SK-N-SH treated with all-trans-retinoic acid at 6 μM for 48 hours (cell line): ENCODE results near the gene MIAT.

Experiments
- ATAC-seq: fragments of 200-7000 bp; cut with Tn5 transposase; 3 replicates; pipeline ENCODE4 v1.9.1; 2020; ENCODE audit warnings: mild to moderate bottlenecking, moderate library complexity
- CREB5 ChIP-seq: fragments of 250-450 bp; sonication (Bioruptor Pico); IDR thresholded peaks from 2 replicates; pipeline ENCODE4 v1.5.1; 2020; ENCODE audit warnings: low read depth, mild to moderate bottlenecking, moderate library complexity
- GLIS3 ChIP-seq: fragments of 250-450 bp; sonication (Bioruptor Pico); IDR thresholded peaks from 2 replicates; pipeline ENCODE4 v1.5.0; 2020; ENCODE audit warnings: mild to moderate bottlenecking, moderate library complexity
- ISL1 ChIP-seq: fragments of 250-450 bp; sonication (Bioruptor Pico); IDR thresholded peaks from 2 replicates; pipeline ENCODE4 v2.1.2; 2022; ENCODE audit warnings: mild to moderate bottlenecking, moderate library complexity
- OSR1 ChIP-seq: fragments of 250-450 bp; sonication (Bioruptor Pico); IDR thresholded peaks from 2 replicates; pipeline ENCODE4 v1.8.0; 2022; ENCODE audit warnings: moderate library complexity, mild to moderate bottlenecking, inconsistent platforms
- PPARA ChIP-seq: fragments of 250-450 bp; sonication (Bioruptor Pico); IDR thresholded peaks from 2 replicates; pipeline ENCODE4 v1.5.0; 2020; ENCODE audit warnings: mild to moderate bottlenecking, borderline replicate concordance
- ZC3H10 ChIP-seq: fragments of 250-450 bp; sonication (Bioruptor Pico); IDR thresholded peaks from 2 replicates; pipeline ENCODE4 v1.5.1; 2021; ENCODE audit warnings: mild to moderate bottlenecking, moderate library complexity
- ZFP3 ChIP-seq: fragments of 250-450 bp; sonication (Bioruptor Pico); IDR thresholded peaks from 2 replicates; pipeline ENCODE4 v1.5.0; 2020; ENCODE audit warnings: mild to moderate bottlenecking, moderate library complexity
- ZFP30 ChIP-seq: fragments of 450-650 bp; formaldehyde crosslinking; IDR thresholded peaks from 2 replicates; pipeline ENCODE4 v1.5.0; 2022; ENCODE audit warnings: mild to moderate bottlenecking, moderate library complexity
- ZNF565 ChIP-seq: fragments of 450-650 bp; formaldehyde crosslinking; conservative IDR thresholded peaks from 2 replicates; pipeline ENCODE4 v1.5.0; 2020; ENCODE audit warnings: low read depth, mild to moderate bottlenecking, moderate library complexity
- ZNF70 ChIP-seq: fragments of 450-650 bp; formaldehyde crosslinking; IDR thresholded peaks from 2 replicates; pipeline ENCODE4 v1.5.0; 2020; ENCODE audit warnings: mild to moderate bottlenecking, moderate library complexity
- ZNF8 ChIP-seq: fragments of 450-650 bp; formaldehyde crosslinking; IDR thresholded peaks from 2 replicates; pipeline ENCODE4 v1.5.0; 2020; ENCODE audit warnings: mild to moderate bottlenecking, moderate library complexity
- TF ChIP-seq, protein P1 (sequence below): fragments of 250-450 bp; sonication (Bioruptor Pico); IDR thresholded peaks from 2 replicates; pipeline ENCODE4 v1.5.0; 2020; ENCODE audit warnings: mild to moderate bottlenecking, moderate library complexity

MIAT gene

DNA sequence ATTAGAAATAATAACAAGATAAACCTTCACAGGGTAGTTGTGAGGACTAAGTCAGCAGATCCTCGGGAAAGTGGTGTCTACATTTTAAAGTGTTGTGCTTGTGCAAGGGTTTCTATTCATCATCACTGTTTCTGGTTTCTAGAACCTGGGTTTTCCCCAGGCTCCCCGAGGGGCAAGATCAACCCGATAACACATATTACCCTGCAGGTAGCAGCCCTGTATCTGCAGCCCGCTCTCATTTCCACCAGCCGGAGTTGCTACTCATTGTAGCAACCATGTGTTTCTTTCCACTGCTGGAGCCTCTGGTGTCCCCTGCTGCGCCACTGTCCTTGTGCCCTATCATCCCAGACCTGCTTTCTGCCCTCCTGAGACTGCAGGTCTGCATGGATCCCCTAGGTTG, 67.0 kb downstream of the MIAT start:
- no peak for ATAC-seq

GRCh38 chr22:26725012-26725676, 67.8 kb downstream of the MIAT start:
- no peak for TF ChIP-seq ZFP3
- no peak for TF ChIP-seq ZNF565
- TF ChIP-seq ZFP30 (CRISPR knock-in tag) = no peak
- TF ChIP-seq ZNF70 (CRISPR knock-in tag) = no peak
- TF ChIP-seq ISL1 (CRISPR knock-in tag) = no peak
- no peak for ATAC-seq

More for the DNA sequence above, 67.0 kb downstream of the MIAT start:
- TF ChIP-seq ZFP3 (no peak), OSR1 (CRISPR knock-in tag) (no peak), ZNF8 (CRISPR knock-in tag) (no peak), CREB5 (CRISPR knock-in tag) (no peak), PPARA (CRISPR knock-in tag) (no peak), GLIS3 (no peak), ZC3H10 (CRISPR knock-in tag) (no peak), ZNF565 (no peak)
- TF ChIP-seq, protein P1, sequence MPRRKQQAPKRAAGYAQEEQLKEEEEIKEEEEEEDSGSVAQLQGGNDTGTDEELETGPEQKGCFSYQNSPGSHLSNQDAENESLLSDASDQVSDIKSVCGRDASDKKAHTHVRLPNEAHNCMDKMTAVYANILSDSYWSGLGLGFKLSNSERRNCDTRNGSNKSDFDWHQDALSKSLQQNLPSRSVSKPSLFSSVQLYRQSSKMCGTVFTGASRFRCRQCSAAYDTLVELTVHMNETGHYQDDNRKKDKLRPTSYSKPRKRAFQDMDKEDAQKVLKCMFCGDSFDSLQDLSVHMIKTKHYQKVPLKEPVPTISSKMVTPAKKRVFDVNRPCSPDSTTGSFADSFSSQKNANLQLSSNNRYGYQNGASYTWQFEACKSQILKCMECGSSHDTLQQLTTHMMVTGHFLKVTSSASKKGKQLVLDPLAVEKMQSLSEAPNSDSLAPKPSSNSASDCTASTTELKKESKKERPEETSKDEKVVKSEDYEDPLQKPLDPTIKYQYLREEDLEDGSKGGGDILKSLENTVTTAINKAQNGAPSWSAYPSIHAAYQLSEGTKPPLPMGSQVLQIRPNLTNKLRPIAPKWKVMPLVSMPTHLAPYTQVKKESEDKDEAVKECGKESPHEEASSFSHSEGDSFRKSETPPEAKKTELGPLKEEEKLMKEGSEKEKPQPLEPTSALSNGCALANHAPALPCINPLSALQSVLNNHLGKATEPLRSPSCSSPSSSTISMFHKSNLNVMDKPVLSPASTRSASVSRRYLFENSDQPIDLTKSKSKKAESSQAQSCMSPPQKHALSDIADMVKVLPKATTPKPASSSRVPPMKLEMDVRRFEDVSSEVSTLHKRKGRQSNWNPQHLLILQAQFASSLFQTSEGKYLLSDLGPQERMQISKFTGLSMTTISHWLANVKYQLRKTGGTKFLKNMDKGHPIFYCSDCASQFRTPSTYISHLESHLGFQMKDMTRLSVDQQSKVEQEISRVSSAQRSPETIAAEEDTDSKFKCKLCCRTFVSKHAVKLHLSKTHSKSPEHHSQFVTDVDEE (CRISPR knock-in tag) = no peak
